Breast epithelium (tissue), 4 donors: ENCODE results near the gene CACNA1I. TPM values are rescaled to one million over a fixed set of nuclear protein-coding genes. Genes with fewer than 3 reads are reported as not detected.

Source experiments
- DNase-seq, 2 donors: peaks; one replicate each; pipeline ENCODE4 v3.0.0-alpha.2; 2019; ENCODE audit warnings: low spot score in 2 of 2
- H3K27ac ChIP-seq, 2 donors: fragments of 200-600 bp; sonication (generic) in 1 of 2; one replicate each; pipeline ENCODE4 v1.5.1; 2016 to 2019; ENCODE audit warnings: mild to moderate bottlenecking in 1 of 2
- H3K27me3 ChIP-seq, 2 donors: fragments of 200-600 bp; sonication (generic) in 1 of 2; one replicate each; pipeline versions ENCODE4 v1.5.1 to v1.6.0; 2017 to 2019; ENCODE audit warnings: control low read depth in 1 of 2, mild to moderate bottlenecking in 1 of 2
- H3K36me3 ChIP-seq: fragments of 200-600 bp; one replicate; pipeline ENCODE4 v1.5.1; 2019
- H3K4me1 ChIP-seq, 2 donors: fragments of 200-600 bp; sonication (generic); one replicate each; pipeline ENCODE4 v1.5.1; 2016 to 2019; ENCODE audit warnings: control low read depth in 1 of 2
- H3K4me3 ChIP-seq, 3 donors: fragments of 200-600 bp; sonication (generic); 1 replicate in 2 of 3; 2 replicates in 1 of 3; pipeline ENCODE4 v1.5.1; 2016 to 2019; ENCODE audit warnings: mild to moderate bottlenecking in 3 of 3, moderate library complexity in 2 of 3
- H3K9me3 ChIP-seq, 2 donors: fragments of 200-600 bp; sonication (generic) in 1 of 2; one replicate each; pipeline ENCODE4 v1.5.1; 2016 to 2019; ENCODE audit warnings: control low read depth in 1 of 2
- POLR2A ChIP-seq: fragments of 450-650 bp; IDR thresholded peaks from one replicate; pipeline ENCODE4 v1.6.1; 2016; ENCODE audit warnings: antibody characterized with exemption, mild to moderate bottlenecking, moderate library complexity
- POLR2AphosphoS5 ChIP-seq, 3 donors: sonication (generic); formaldehyde crosslinking; IDR thresholded peaks; one replicate each; pipeline ENCODE4 v1.6.1; 2017; ENCODE audit warnings: antibody characterized with exemption in 3 of 3
- intact Hi-C: fragments of 100-400 bp; cut with DNase I; formaldehyde crosslinking; loops from one replicate; pipeline ENCODE4 v1.15.1; 2023; ENCODE audit warnings: low total_unique reads
- total RNA-seq, 3 donors: library from RNA; depleted of rRNA; stranded (reverse); fragments of >200 nt; gene quantifications; one replicate each; pipeline ENCODE4 v1.1.0, GENCODE V29; 2016
- TF ChIP-seq, protein P1 (sequence below), 3 donors: fragments of 450-650 bp; IDR thresholded peaks; one replicate each; pipeline ENCODE4 v1.5.1; 2016 to 2017; ENCODE audit warnings: antibody characterized with exemption in 3 of 3, mild to moderate bottlenecking in 3 of 3, moderate library complexity in 3 of 3

The CACNA1I gene
- total RNA-seq, 3 donors from 2014 or later, result 0.32 to 0.44 (median 0.33) TPM

GRCh38 chr22:39707816-39708215 is 137.3 kb downstream of the CACNA1I start:
- TF ChIP-seq POLR2A, result no peak
- no peak for TF ChIP-seq POLR2AphosphoS5 (IDR thresholded peaks at IDR 0.05)
- Histone ChIP-seq H3K4me3 (no peak overlapping the region), H3K9me3 (no peaks in the 10 kb centered on the region), H3K36me3 (no peaks in the 10 kb centered on the region), H3K27ac (no peak overlapping the region), H3K4me1 (no peaks in the 10 kb centered on the region), H3K27me3 (no peaks in the 10 kb centered on the region)
- no peak for DNase-seq
- intact Hi-C loops, result no loop called here

- H3K27me3 ChIP-seq, result no peaks in the 10 kb centered on the region
- H3K9me3 ChIP-seq, result no peaks in the 10 kb centered on the region
- intact Hi-C loops, result no loop called here
- DNase-seq, result no peak
- H3K36me3 ChIP-seq, result no peaks in the 10 kb centered on the region
- TF ChIP-seq, protein P1, sequence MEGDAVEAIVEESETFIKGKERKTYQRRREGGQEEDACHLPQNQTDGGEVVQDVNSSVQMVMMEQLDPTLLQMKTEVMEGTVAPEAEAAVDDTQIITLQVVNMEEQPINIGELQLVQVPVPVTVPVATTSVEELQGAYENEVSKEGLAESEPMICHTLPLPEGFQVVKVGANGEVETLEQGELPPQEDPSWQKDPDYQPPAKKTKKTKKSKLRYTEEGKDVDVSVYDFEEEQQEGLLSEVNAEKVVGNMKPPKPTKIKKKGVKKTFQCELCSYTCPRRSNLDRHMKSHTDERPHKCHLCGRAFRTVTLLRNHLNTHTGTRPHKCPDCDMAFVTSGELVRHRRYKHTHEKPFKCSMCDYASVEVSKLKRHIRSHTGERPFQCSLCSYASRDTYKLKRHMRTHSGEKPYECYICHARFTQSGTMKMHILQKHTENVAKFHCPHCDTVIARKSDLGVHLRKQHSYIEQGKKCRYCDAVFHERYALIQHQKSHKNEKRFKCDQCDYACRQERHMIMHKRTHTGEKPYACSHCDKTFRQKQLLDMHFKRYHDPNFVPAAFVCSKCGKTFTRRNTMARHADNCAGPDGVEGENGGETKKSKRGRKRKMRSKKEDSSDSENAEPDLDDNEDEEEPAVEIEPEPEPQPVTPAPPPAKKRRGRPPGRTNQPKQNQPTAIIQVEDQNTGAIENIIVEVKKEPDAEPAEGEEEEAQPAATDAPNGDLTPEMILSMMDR (IDR thresholded peaks at IDR 0.05), result no peak
- no peak for TF ChIP-seq POLR2AphosphoS5 (IDR thresholded peaks at IDR 0.05)
- TF ChIP-seq POLR2A, result no peak
- H3K4me1 ChIP-seq, result no peaks in the 10 kb centered on the region
- H3K4me3 ChIP-seq, result no peak overlapping the region
- no peak overlapping the region for H3K27ac ChIP-seq
Observed at GRCh38 chr22:39710380-39711150, 140.0 kb downstream of the CACNA1I start.

DNA sequence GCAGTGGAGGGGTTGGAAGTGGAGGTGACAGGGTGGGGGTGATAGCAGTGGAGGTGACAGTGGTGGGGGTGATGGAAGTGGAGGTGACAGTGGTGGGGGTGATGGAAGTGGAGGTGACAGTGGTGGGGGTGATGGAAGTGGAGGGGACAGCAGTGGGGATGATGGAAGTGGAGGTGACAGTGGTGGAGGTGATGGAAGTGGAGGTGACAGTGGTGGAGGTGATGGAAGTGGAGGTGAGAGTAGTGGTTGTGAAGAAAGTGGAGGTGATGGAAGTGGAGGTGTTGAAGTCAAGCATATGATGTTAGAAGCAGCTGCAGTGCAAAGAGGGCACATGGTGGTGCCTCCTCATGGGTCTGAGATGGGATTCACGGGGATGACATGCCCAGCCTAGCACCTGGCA is 141.5 kb downstream of the CACNA1I start:
- TF ChIP-seq POLR2AphosphoS5 (IDR thresholded peaks at IDR 0.05) (no peak), POLR2A (no peak)
- TF ChIP-seq, protein P1 (IDR thresholded peaks at IDR 0.05), result no peak
- H3K27ac ChIP-seq, result no peak overlapping the region
- H3K36me3 ChIP-seq, result no peaks in the 10 kb centered on the region
- no peaks in the 10 kb centered on the region for H3K9me3 ChIP-seq
- H3K4me1 ChIP-seq, result no peaks in the 10 kb centered on the region
- no peak overlapping the region for H3K4me3 ChIP-seq
- no peak for DNase-seq
- H3K27me3 ChIP-seq, result no peaks in the 10 kb centered on the region
- intact Hi-C loops, result no loop called here

GRCh38 chr22:39712751-39713525 is 142.4 kb downstream of the CACNA1I start:
- intact Hi-C loops, result no loop called here
- no peak for DNase-seq

DNA sequence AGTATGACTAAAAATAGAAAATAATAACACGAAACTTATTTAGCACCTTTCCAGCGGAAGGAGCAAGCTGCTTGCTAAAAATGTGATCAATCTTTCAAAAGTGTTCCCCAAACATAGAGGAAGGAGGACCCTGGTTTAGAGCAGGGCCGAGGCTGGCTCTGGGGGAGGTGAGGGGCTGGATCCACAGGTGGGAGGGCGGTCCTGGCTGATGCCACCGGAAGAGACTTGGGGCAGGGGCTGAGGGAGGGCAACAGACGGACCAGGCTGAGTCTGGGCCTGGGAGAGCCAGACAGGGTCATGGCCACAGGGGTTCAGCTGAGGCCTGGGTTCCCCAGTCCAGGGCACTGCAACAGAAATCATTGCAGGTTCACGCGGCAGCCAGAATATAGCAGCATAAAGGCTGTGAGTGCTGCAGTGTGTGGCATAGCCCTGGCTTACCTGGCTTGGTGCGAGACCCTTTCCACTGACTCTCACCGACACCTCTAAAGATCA is 143.3 kb downstream of the CACNA1I start:
- H3K4me1 ChIP-seq, result no peaks in the 10 kb centered on the region
- TF ChIP-seq, protein P1 (IDR thresholded peaks at IDR 0.05), result no peak
- TF ChIP-seq POLR2AphosphoS5 (IDR thresholded peaks at IDR 0.05), result no peak
- intact Hi-C loops, result no loop called here
- no peak overlapping the region for H3K4me3 ChIP-seq
- no peaks in the 10 kb centered on the region for H3K9me3 ChIP-seq
- no peak for DNase-seq
- H3K36me3 ChIP-seq, result no peaks in the 10 kb centered on the region
- no peak overlapping the region for H3K27ac ChIP-seq
- no peaks in the 10 kb centered on the region for H3K27me3 ChIP-seq

More at GRCh38 chr22:39712751-39713525, 142.4 kb downstream of the CACNA1I start:
- no peaks in the 10 kb centered on the region for H3K4me1 ChIP-seq
- H3K9me3 ChIP-seq, result no peaks in the 10 kb centered on the region
- TF ChIP-seq, protein P1 (IDR thresholded peaks at IDR 0.05), result no peak
- TF ChIP-seq POLR2AphosphoS5 (IDR thresholded peaks at IDR 0.05) (no peak), POLR2A (no peak)
- no peaks in the 10 kb centered on the region for H3K36me3 ChIP-seq
- H3K27me3 ChIP-seq, result no peaks in the 10 kb centered on the region
- H3K4me3 ChIP-seq, result no peak overlapping the region
- no peak overlapping the region for H3K27ac ChIP-seq
